ENCODE data around the gene C8G.

C8G gene

GRCh38 chr9:136953771-136954269, 8.8 kb downstream of the C8G start:
- no peak for DNase-seq (ENCODE audit: low read depth in 2 of 2)

GRCh38 chr9:136954270-136955083, 9.4 kb downstream of the C8G start:
- DNase-seq (ENCODE audit: low read depth in 2 of 2), result no peak

DNA sequence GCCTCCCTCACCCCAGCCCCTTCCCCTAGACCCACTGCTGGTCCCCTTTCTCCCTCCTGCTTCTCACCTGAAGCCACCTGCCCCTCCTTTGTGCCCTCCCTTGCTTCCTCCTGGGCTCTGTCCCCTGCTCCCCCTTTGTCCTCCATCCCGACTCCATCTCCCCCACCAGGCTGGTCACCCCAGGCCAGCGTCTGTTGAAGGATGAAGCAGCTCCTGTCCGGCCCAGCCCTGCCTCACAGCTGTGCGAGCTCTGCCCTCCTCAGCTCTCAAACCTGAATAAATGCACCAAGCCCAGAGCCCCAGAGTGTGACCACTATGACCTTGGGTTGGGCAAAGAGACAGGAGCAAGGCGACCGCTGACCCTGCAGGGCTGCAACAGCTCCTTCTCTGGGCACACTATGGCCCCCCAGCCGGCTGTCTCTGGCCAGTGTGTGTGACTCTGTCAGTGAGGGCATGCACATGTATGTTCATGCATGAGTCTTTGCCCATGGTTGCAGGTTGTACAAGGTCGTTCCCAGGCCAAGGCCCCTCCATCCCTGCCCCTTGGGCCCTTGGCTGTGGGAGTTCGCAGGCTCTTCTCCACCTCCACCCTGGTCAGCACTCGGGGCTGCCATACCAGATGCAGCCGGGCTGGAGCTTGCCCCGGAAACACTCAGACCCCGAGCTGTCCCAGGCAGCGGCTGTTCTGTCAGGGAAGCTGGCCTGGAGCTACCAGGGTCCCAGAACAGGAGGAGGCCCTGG, 10.3 kb downstream of the C8G start:
- DNase-seq (ENCODE audit: low read depth in 2 of 2), result no peak

- DNase-seq (ENCODE audit: low read depth in 2 of 2), result no peak
Observed at GRCh38 chr9:136955943-136956335, 10.9 kb downstream of the C8G start.

DNA sequence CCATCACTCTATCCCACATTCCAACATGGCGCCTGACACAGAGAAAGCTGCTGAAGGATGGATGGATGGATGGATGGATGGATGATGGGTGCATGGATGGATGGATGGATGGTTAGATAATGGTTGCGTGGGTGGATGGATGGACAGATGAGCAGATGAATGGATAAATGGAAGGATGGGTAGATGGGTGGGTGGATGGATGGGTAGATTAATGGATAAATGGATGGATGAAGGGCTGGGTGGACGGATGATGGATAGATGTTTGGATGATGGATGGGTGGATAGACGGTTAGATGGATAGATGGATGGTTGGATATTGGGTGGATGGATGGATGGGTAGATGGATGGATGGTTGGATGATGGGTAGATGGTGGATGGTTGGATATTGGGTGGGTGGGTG, 11.6 kb downstream of the C8G start:
- DNase-seq (ENCODE audit: low read depth in 2 of 2), result no peak

DNA sequence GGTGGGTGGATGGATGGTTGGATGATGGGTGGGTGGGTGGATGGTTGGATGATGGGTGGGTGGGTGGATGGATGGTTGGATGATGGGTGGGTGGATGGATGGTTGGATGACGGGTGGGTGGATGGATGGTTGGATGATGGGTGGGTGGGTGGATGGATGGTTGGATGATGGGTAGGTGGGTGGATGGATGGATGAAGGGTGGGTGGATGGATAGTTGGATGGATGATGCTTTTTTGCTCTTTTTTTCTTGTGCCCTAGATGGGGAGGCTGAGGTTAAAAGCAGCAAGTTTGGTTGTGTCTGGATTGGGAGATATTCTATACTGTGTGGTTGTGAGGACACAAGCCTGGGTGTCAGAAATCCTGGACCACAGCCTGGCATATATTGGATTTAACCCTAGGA, 12.4 kb downstream of the C8G start:
- DNase-seq (ENCODE audit: low read depth in 2 of 2), result no peak

DNA sequence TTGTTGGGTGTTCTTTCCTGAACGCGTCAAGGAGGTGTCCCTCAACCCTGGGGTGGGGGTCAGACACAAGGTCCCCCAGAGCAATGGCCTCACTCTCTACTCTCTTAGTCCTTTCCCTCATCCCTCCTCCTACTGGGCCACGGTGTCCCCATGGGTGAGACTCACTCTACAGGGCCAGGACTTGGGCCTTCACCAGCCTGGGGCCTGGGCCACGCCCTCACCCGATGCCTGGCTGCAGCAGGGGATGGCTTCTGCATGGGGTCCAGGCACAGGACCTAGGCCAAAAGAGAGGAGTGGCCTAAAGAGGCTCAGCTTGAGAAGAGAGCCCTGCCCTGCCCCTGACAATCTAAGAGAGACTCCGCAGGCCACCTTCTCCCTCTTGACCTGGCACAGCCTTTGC, 12.9 kb downstream of the C8G start:
- DNase-seq (ENCODE audit: low read depth in 2 of 2), result no peak

GRCh38 chr9:136958473-136958872, 13.4 kb downstream of the C8G start:
- no peak for DNase-seq (ENCODE audit: low read depth in 2 of 2)

DNA sequence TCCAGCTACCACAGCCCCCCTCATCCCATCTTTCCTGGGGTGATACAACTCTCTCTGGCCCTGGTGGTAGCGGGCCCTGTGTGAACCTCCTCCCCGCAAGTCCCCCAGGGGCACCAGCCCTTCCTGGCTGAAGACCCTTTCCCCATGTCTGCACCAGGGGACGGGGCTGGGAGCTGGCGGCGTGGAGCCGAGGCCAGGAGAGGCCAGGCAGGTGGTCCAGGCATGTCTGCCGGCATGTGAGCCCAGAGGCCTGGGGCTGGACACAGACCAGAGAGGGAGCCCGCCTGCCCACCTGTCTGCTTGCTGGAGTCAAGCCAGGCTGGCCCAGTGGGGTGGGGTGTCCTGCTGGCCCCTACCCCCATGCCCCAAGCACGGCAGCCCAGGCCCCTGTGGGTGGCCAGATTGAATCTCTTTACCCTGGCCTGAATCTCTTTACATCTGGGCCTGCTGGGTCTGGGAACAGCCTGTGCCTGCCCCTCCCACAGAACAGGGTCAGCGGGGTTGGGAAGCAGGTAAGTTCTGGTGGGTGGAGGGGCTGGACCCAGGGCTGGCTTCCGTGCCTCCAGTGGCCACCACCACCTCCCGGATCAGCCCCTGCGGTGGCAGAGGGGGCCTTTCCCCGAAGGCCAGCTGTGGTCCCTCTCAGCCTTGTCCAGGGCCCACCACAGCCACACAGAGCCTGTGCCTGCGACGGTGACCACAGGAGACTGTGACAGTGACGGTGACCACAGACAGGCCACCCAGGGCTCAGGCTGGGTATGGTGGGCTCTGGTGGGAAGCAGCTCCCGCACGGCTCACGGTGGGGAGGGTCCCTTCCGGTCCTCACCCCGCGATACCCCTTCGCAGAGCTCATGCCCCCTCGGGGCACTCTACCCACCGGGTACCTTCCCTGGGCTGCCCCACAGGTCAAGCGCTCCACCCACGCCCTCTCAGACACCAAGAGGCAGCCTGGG, 14.1 kb downstream of the C8G start:
- no peak for DNase-seq (ENCODE audit: low read depth in 2 of 2)

DNA sequence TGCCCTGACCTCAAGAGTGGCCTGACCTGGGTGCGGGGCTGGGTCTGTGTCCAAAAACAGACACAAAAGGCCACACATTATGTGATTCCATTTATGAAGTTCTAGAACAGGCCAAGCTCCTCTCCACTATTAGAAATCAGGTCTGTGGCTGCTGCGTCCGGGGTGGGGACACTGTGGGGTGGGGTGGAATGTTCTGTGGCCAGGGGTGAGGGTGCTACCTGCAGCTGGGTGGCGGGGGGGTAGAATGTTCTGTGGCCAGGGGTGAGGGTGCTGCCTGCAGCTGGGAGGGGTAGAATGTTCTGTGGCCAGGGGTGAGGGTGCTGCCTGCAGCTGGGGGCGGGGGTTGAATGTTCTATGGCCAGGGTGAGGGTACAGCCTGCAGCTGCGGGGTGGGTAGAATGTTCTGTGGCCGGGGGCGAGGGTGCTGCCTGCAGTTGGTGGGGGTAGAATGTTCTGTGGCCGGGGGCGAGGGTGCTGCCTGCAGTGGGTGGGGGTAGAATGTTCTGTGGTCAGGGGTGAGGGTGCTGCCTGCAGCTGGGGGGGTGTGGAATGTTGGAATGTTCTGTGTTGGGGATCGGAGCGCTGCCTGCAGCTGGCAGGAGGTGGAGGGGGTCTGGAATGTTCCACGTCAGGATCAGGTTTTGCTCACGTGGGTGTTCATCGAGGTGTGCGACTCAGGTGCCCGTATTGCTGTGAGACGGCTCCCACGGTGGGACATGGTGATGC, 15.3 kb downstream of the C8G start:
- no peak for DNase-seq (ENCODE audit: low read depth in 2 of 2)

- DNase-seq (ENCODE audit: low read depth in 2 of 2), result no peak
Observed at GRCh38 chr9:136960938-136961275, 15.9 kb downstream of the C8G start.

- no peak for DNase-seq (ENCODE audit: low read depth in 2 of 2)
Observed at GRCh38 chr9:136961279-136962065, 16.4 kb downstream of the C8G start.

GRCh38 chr9:136962163-136962562, 17.1 kb downstream of the C8G start:
- DNase-seq (ENCODE audit: low read depth in 2 of 2), result no peak

GRCh38 chr9:136962701-136963248, 17.7 kb downstream of the C8G start:
- DNase-seq (ENCODE audit: low read depth in 2 of 2), result no peak

DNA sequence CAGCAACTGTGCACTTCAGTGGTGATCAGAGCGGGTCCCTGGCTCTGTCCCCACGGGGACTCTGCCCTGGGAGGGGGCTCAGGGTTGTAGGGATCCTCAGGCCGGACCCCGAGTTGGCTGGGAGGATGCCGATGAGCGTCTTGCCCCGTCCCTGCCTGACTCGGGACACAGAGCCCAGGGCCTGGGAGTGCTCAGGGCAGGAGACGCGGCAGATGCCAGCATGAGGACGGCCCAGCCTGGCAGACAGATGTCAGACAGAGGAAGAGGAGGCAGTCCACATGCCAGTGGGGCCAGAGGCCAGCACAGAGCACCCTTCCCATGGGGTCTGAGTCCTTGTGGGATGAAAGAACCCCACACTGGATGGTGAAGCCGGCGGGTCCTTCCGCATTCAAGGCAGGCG, 18.3 kb downstream of the C8G start:
- no peak for DNase-seq (ENCODE audit: low read depth in 2 of 2)

DNA sequence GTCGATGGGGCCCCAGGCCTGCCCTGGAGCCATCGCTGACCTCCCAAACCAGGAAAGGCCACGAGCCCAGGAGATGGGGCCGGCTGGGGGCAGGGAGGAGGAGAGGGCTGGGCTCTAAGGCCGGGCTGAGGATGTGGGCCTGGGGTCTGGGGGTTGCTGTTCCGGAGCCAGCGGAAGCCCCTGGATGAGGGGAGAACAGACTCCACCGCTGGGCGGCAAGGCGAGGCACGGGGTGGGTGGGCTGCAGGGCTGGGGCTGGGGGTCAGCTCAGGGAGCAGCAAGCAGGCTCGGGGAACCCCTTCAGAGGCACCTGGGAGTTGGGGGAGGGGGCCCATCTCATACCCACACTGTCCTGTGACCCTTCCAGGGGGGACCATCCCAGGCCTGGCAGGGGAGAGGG, 18.7 kb downstream of the C8G start:
- no peak for DNase-seq (ENCODE audit: low read depth in 2 of 2)

- no peak for DNase-seq (ENCODE audit: low read depth in 2 of 2)
Observed at GRCh38 chr9:136964171-136964689, 19.2 kb downstream of the C8G start.

GRCh38 chr9:136964833-136965422, 19.9 kb downstream of the C8G start:
- DNase-seq (ENCODE audit: low read depth in 2 of 2), result no peak

- DNase-seq (ENCODE audit: low read depth in 2 of 2), result no peak
Observed at GRCh38 chr9:136965771-136966484, 20.9 kb downstream of the C8G start.

Data from stimulated activated CD4-positive, alpha-beta T cell treated with anti-CD3 and anti-CD28 coated beads, Interleukin-12 subunit alpha, Interleukin-12 subunit beta, amount 100 ng/mL, for 24 hours (primary cell).